Measurements from ENCODE around the gene DNAAF8.

- TF ChIP-seq EZH2 (IDR thresholded peaks at IDR 0.05; ENCODE audit: low read length, unreplicated experiment) (no peak), EZH2phosphoT487 (IDR thresholded peaks at IDR 0.05; ENCODE audit: borderline replicate concordance, low read length) (no peak)
- TF ChIP-seq, protein P1, sequence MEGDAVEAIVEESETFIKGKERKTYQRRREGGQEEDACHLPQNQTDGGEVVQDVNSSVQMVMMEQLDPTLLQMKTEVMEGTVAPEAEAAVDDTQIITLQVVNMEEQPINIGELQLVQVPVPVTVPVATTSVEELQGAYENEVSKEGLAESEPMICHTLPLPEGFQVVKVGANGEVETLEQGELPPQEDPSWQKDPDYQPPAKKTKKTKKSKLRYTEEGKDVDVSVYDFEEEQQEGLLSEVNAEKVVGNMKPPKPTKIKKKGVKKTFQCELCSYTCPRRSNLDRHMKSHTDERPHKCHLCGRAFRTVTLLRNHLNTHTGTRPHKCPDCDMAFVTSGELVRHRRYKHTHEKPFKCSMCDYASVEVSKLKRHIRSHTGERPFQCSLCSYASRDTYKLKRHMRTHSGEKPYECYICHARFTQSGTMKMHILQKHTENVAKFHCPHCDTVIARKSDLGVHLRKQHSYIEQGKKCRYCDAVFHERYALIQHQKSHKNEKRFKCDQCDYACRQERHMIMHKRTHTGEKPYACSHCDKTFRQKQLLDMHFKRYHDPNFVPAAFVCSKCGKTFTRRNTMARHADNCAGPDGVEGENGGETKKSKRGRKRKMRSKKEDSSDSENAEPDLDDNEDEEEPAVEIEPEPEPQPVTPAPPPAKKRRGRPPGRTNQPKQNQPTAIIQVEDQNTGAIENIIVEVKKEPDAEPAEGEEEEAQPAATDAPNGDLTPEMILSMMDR (conservative IDR thresholded peaks at IDR 0.05; ENCODE audit: low read depth, low read length) = no peak
These were observed 2.2 kb downstream of the DNAAF8 start for GRCh38 chr16:4736546-4736945.
